Astrocyte of the hippocampus (primary cell): ENCODE measurements around the gene TOM1L2.

Source experiments
- DNase-seq: peaks from one replicate; pipeline ENCODE4 v3.0.0; 2011; ENCODE audit warnings: low read depth, low spot score

TOM1L2 gene

DNA sequence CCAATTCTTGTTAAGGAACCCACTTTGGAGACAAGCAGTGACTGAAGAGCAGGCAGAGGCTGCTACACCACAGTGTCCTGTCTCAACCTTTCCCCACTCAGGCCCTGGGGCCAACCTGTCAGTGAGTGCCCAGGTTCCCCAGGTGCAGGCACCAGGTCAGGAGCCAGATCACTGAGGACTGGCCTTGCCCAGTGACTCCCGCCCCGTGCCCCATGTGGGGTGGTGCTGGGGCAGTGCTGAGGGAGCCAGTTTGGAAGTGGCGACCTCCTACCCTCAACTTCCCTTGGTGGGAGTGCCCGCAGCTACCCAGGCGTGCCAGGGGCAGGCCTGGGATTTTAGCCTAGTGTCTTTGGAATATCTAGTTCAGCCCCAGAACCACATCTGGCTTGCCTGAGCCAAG is 164.8 kb downstream of the TOM1L2 start:
- no peak for DNase-seq

DNA sequence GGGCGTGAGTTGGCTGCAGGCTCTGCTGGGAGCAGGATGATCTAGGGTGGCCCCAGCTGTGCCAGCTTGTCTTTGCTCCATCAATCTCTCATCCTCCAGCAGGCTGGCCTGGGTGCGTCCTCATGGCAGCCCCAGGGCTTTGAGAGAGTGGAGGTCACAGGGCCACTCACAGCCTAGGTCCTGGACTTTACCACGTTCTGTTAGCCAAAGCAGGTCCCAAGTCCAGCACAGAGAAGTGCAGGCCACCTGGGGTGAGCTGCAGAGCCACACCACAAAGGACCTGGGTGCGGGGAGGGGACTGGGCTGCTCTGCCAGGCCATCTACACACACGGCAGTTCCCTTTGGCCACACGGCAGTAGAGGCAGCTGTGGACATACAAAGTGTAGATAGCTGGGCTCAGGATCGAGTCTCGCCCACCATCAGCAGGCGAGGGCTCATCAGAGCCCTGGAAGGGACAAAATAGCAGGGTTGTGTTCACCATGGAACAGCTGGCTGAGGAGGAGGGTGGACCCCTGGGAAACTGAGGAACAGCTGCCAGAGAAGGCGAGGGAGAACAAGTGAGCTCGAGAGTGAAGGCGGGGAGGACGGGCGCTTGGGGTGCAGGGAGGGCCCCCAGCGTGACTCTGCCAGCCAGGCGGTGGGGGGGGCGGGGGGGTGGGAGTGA is 165.5 kb downstream of the TOM1L2 start:
- no peak for DNase-seq

- DNase-seq = no peak
Measured at GRCh38 chr17:17806035-17806434, 166.2 kb downstream of the TOM1L2 start.

DNA sequence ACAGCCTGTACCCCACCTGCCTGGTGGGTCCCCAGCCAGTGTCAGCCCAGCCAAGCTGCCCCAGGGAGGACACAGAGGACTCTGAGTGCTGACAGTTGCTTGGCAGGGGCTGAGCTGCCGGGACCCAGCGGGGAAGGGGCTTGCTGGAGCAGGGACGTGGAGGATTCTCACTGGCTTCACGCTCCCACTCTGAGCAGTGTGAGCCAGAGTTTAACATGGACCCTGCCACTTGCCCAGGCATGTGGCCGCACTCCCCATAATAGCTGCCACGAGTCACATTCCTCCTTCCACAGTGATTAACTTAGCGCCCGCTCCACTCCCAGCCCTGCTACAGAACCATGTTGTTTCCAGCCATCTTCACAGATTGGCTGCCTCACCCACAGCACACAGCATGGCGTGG is 166.6 kb downstream of the TOM1L2 start:
- DNase-seq = peak; percentile 57

- DNase-seq = no peak
Measured at GRCh38 chr17:17804007-17804406, 168.2 kb downstream of the TOM1L2 start.

GRCh38 chr17:17801800-17802481 is 170.3 kb downstream of the TOM1L2 start:
- DNase-seq = no peak

DNA sequence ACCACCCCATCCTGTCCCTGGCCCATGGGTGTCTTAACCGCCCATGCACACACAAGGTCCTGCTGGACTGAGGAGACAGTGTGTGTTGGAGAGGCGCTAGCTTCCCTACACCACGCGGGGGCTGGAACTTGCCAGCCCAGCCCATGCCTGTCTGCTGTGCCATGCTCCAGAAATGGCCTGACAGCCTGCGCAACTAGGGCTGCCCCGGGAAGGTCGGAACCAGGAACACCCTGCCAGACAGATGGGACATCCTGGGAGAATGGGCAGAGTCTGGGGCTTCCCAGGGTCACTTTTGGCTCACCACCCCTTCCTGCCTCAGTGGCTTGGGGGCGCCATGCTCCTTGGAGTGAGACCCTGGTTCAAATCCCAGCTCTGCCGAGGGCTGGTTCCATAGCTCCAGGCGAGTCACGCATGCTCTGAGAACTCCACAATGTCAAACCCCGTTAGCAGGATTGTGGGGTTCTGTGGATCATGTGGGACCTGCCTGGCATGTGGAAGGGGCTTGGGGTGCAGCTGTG is 171.6 kb downstream of the TOM1L2 start:
- DNase-seq = no peak

DNA sequence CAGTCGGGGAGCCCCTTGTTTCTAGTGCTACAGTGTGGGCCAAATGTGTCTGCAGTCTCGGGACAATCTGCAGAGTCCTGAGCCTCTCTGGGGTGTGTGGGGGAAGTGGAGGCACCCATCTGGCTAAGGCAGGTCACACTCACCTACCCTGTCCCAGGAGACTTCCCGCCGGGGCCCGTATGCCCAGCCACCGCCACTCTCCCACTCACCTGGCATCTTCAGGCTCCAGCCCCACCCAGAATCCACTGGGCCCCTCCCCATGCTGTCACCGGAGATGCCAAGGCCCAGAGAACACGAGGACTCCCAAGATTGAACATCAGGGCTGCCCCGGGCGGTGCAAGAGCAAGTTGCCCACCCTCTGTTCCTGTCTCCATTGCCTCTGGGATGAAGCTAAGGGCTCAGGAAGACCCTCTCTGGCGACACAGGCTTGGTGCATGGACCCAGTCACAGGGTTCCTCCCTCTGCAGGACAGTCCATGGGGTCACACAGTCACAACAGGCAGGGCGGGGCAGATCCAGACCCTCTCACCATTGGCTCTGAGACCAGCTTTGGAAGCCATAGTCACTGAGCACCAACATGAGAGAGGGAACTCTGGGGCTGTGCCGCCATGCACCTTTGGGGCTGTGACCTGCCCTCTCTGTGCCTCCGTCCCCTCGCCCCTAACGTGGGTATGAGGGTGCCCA is 173.5 kb downstream of the TOM1L2 start:
- no peak for DNase-seq

DNA sequence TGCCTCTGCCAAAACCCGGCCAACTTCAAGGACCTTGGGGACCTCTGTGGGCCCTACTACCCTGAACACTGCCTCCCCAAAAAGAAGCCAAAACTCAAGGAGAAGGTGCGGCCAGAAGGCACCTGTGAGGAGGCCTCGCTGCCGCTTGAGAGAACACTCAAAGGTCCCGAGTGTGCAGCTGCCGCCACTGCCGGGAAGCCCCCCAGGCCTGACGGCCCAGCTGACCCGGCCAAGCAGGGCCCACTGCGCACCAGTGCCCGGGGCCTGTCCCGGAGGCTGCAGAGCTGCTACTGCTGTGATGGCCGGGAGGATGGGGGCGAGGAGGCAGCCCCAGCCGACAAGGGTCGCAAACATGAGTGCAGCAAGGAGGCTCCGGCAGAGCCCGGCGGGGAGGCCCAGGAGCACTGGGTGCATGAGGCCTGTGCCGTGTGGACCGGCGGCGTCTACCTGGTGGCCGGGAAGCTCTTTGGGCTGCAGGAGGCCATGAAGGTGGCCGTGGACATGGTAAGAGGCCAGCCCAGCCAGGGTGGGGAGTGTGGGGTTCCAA is 174.1 kb downstream of the TOM1L2 start:
- no peak for DNase-seq

DNA sequence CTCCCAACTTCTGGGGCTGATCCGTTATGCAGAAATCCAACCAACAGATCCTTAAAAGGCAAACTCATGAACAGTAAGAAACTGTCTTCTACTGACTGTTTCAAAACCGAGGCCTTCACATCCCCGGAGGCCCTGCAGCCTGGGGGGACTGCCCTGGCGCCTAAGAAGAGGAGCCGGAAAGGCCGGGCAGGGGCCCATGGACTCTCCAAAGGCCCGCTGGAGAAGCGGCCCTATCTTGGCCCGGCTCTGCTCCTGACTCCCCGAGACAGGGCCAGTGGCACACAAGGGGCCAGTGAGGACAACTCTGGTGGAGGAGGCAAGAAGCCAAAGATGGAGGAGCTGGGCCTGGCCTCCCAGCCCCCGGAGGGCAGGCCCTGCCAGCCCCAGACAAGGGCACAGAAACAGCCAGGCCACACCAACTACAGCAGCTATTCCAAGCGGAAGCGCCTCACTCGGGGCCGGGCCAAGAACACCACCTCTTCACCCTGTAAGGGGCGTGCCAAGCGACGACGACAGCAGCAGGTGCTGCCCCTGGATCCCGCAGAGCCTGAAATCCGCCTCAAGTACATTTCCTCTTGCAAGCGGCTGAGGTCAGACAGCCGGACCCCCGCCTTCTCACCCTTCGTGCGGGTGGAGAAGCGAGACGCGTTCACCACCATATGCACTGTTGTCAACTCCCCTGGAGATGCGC is 174.9 kb downstream of the TOM1L2 start:
- DNase-seq = no peak

GRCh38 chr17:17796787-17797061 is 175.5 kb downstream of the TOM1L2 start:
- DNase-seq = no peak

GRCh38 chr17:17795946-17796786 is 176.0 kb downstream of the TOM1L2 start:
- no peak for DNase-seq

- DNase-seq = no peak
Measured at GRCh38 chr17:17795296-17795695, 176.9 kb downstream of the TOM1L2 start.

GRCh38 chr17:17794382-17794781 is 177.8 kb downstream of the TOM1L2 start:
- DNase-seq = no peak
